ENCODE results near the gene TFR2.
A peak's percentile ranks its signal among the peaks of the same experiment; 100 is the strongest.

GRCh38 chr7:100687751-100688300, 46.5 kb upstream of the TFR2 start:
- TF ChIP-seq CTCF (IDR thresholded peaks at IDR 0.05) (no peak), POLR2A (IDR thresholded peaks at IDR 0.05) (no peak), POLR2AphosphoS5 (IDR thresholded peaks at IDR 0.05; ENCODE audit: insufficient read depth in 1 of 2, low read depth in 1 of 2) (peak in 1 of 2 donors; percentile 30)
